Lower lobe of right lung (tissue), 2 donors: ENCODE data around the gene NRIP2. TPM values are rescaled to one million over a fixed set of nuclear protein-coding genes. Genes with fewer than 3 reads are reported as not detected.

Source experiments
- ATAC-seq, 2 donors: fragments of 200-7000 bp; cut with Tn5 transposase; one replicate each; pipeline ENCODE4 v1.9.1; 2020 to 2022; ENCODE audit warnings: mild to moderate bottlenecking in 2 of 2, moderate library complexity in 2 of 2
- DNase-seq: peaks from one replicate; pipeline ENCODE4 v3.0.0-alpha.2; 2020
- H3K27ac ChIP-seq: fragments of 200-600 bp; one replicate; pipeline ENCODE4 v1.8.0; 2022
- H3K27me3 ChIP-seq: fragments of 200-600 bp; one replicate; pipeline ENCODE4 v1.8.0; 2022; ENCODE audit warnings: low read depth
- H3K36me3 ChIP-seq: fragments of 200-600 bp; one replicate; pipeline ENCODE4 v1.8.0; 2022; ENCODE audit warnings: mild to moderate bottlenecking
- H3K4me1 ChIP-seq: fragments of 200-600 bp; one replicate; pipeline ENCODE4 v1.8.0; 2022
- H3K4me3 ChIP-seq: fragments of 200-600 bp; one replicate; pipeline ENCODE4 v1.8.0; 2022; ENCODE audit warnings: mild to moderate bottlenecking
- H3K9me3 ChIP-seq: fragments of 200-600 bp; one replicate; pipeline ENCODE4 v1.8.0; 2022
- CTCF ChIP-seq: fragments of 200-600 bp; IDR thresholded peaks from one replicate; pipeline ENCODE4 v1.8.0; 2022; ENCODE audit warnings: antibody characterized with exemption, mild to moderate bottlenecking
- intact Hi-C: fragments of 100-400 bp; cut with DNase I; formaldehyde crosslinking; loops from one replicate; pipeline ENCODE4 v1.11.0; 2022
- total RNA-seq: library from RNA; stranded (reverse); fragmentation: NEBNext Ultra II Directional; extraction: Animal tissue kit (Norgen Biotek cat#: 25700); gene quantifications from one replicate; pipeline ENCODE4 v1.2.1, GENCODE V29; 2021
- donor health status: DM: no; HTN: yes; CAD: no; lungs with severe emphysema.

The NRIP2 gene
- total RNA-seq, 1 donor from 2014 or later = 0.77 TPM

- no peak for TF ChIP-seq CTCF
- ATAC-seq = no peak
- Histone ChIP-seq H3K27ac (no peak overlapping the region), H3K9me3 (no peaks in the 10 kb centered on the region), H3K4me3 (no peak overlapping the region), H3K36me3 (no peaks in the 10 kb centered on the region), H3K27me3 (no peaks in the 10 kb centered on the region), H3K4me1 (no peaks in the 10 kb centered on the region)
- intact Hi-C loops = no loop called here
- no peak for DNase-seq
Observed at GRCh38 chr12:2776129-2776806, 58.6 kb downstream of the NRIP2 start.

GRCh38 chr12:2775431-2775830 lies 59.4 kb downstream of the NRIP2 start:
- H3K36me3 ChIP-seq = no peaks in the 10 kb centered on the region
- H3K27ac ChIP-seq = no peak overlapping the region
- intact Hi-C loops = no loop called here
- no peak for TF ChIP-seq CTCF
- H3K27me3 ChIP-seq = no peaks in the 10 kb centered on the region
- H3K4me3 ChIP-seq = no peak overlapping the region
- H3K4me1 ChIP-seq = no peaks in the 10 kb centered on the region
- H3K9me3 ChIP-seq = no peaks in the 10 kb centered on the region
- ATAC-seq = no peak
- DNase-seq = no peak

Other genes starting within 250 kb of the NRIP2 start
- 62.2 TPM for gene FKBP4, start 40.1 kb downstream of the NRIP2 start, total RNA-seq
- gene ITFG2, start 22.4 kb downstream of the NRIP2 start, total RNA-seq = 43.8 TPM
- gene TEX52, start 22.0 kb upstream of the NRIP2 start, total RNA-seq = not detected
- 3.2 TPM for gene FOXM1, start 42.1 kb upstream of the NRIP2 start, total RNA-seq
- 12.8 TPM for gene RHNO1, start 42.2 kb upstream of the NRIP2 start, total RNA-seq
- gene TULP3, start 55.9 kb upstream of the NRIP2 start, total RNA-seq = 15.4 TPM
- 27.3 TPM for gene TEAD4, start 124.4 kb upstream of the NRIP2 start, total RNA-seq
- 61.1 TPM for gene TSPAN9, start 242.3 kb upstream of the NRIP2 start, total RNA-seq